GM21515 (cell line): ENCODE results near the gene PIP4K2C.

Source experiments
- ATAC-seq: cut with Tn5 transposase; IDR thresholded peaks from one replicate; pipeline ENCODE4 v1.9.1; 2021; ENCODE audit not compliant: unreplicated experiment

PIP4K2C gene

GRCh38 chr12:57620936-57621496, 30.0 kb downstream of the PIP4K2C start:
- no peak for ATAC-seq

DNA sequence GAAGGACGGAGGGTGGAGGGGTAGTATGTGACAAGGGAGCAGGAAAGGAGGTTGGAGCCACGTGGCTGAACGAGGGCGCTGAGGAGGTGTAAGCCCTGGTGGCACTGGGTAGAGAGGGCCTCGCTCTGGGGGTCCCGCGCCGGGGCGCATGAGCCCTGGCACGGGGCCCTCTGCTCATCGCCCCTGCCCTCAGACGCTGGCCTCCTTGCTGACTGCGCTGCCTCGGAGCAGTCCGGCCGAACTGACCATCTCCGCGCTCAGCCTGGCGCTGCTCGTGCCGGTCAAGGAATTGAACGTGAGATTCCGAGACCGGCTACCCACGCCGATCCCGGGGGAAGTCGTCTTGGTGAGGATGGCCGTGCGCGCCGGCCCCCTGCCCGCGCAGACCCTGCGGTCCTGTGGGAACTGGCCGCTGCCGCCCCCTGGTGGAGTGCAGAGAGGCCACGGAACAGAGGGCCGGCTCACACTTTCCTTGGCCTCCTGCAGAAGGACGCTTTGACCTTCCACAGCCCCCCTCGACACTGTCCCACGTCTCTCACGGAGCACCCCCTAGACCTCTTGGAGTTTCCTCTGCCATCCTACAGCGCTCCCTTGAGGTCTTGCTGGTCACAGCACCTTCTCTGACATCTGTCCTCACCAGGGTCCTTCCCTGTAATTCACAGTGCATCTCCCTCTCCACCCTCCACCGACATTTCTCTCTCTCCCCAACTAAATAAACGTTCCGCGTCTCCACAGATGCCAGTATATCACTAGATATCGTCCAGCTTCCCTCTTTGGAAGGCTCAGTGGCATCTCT, 30.7 kb downstream of the PIP4K2C start:
- no peak for ATAC-seq

DNA sequence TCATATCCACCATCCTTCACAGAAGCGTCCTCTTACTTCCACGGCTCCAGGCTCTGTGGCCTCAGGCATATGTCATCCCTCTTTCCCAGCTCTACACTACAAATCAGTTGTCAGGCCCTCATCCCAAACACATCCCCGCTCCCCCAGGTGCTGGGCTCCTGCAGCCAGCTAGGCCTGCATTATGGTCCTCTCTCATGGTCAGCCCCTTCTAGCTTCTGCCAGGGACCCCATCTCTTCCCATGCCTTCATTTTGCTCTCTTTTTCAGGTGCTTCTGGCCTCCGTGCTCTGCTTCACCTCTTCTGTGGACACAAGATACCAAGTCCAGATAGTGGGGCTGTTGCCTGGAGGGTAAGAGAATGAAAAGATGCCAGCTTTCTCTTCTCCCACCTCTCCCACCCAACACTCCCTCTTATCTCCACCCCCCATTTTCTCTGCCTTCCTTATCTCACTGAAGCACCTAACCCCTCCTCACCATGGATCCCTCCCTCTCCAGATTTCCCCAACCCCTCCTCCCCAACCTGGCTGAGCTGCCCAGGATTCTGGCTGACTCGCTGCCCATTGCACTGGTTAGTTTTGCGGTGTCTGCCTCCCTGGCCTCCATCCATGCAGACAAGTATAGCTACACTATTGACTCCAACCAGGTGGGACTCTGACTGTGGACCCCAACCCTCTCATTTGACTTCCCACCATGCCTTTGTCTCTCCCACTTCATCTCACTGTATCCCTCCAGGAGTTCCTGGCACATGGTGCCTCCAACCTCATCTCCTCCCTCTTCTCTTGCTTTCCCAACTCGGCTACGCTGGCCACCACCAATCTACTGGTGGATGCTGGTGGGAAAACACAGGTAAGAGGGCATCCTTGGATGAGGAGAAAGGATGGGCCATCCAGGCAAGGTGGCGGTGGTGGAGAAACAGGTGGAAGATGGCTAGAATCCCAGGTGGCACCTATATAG, 31.6 kb downstream of the PIP4K2C start:
- no peak for ATAC-seq

GRCh38 chr12:57623385-57623784, 32.4 kb downstream of the PIP4K2C start:
- no peak for ATAC-seq

GRCh38 chr12:57623811-57624390, 32.9 kb downstream of the PIP4K2C start:
- no peak for ATAC-seq

- ATAC-seq: no peak
These were observed 33.6 kb downstream of the PIP4K2C start for GRCh38 chr12:57624441-57625220.

- no peak for ATAC-seq
These were observed 34.5 kb downstream of the PIP4K2C start for GRCh38 chr12:57625261-57626032.

- no peak for ATAC-seq
These were observed 35.3 kb downstream of the PIP4K2C start for GRCh38 chr12:57626111-57626920.

DNA sequence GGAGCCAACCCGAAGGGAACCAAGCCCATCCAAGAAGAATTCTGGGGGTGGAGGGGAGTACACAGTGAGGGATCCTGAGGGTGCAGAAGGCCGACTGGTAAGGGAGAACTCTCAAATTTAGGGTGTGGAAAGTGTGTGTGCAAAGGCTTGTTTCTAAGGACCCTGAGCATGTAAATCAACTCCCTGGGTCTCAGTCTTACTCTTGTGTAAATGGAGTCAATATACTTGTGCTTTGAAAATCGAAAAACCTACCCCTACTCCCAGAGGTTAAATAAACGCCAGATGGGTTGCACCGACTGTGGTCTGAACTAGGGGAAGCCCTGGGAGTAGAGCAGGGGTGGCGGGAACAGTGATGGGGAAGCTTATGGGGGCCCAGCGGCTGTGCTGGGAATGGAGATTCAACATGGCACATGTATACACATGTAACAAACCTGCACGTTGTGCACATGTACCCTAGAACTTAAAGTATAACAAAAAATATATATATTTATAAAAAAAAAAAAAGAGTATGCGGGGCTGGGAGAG, 36.0 kb downstream of the PIP4K2C start:
- no peak for ATAC-seq

GRCh38 chr12:57627501-57628279, 36.7 kb downstream of the PIP4K2C start:
- ATAC-seq: no peak

GRCh38 chr12:57628280-57629191, 37.5 kb downstream of the PIP4K2C start:
- no peak for ATAC-seq

DNA sequence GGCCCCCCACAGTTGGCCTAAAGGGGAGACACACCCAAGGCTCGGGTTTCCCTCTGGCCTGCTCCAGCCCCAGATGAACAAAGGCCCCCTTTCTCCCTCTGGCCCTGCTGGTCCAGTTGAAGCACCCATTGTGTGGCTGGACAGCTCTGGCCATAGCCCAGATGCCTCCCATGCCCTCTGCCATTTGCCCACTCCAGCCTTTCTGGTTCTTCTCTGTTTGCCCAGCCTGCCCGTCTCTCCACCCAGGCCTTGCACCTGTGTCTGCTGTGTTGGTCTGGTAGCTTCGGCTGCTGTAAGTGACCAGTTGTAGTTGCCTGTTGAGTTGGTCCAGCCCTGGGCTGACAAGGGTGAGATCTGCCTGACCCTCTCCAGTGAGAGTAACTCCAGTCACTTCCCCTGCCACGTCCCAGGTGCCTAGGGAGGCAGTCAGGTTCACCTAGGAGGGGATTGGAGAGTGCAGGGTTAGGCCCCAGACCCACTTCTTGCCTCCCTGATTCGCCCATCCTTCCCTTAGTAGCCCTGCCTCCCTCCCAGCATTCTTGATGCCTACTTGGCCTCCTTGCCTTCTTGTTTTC, 39.0 kb downstream of the PIP4K2C start:
- no peak for ATAC-seq

GRCh38 chr12:57630891-57631433, 40.0 kb downstream of the PIP4K2C start:
- no peak for ATAC-seq

- no peak for ATAC-seq
These were observed 40.6 kb downstream of the PIP4K2C start for GRCh38 chr12:57631566-57632072.

- ATAC-seq: no peak
These were observed 41.3 kb downstream of the PIP4K2C start for GRCh38 chr12:57632073-57632957.
